ENCODE results near the gene PC.
A peak's percentile ranks its signal among the peaks of the same experiment; 100 is the strongest.

PC gene

DNA sequence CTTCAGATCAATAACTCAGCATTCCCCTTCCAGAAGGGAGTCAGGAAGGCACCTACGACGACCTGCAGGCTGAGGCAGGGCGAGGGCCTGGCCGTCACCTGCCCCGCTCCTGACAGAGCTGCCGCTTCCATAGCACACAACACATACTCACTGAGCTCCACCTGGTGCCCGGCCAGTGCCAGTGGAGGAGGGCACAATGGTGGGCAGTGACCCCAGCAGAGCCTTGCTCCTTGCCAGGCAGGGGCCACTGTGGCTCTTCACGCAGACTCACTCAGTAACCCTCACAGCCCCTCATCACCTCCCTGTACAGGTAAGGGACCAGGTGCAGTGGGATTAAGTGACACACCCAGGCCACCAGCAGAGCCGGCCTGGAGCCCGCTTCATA lies 76.7 kb downstream of the PC start:
- peaks cover 45% of the 10 kb centered on the region for H3K4me1 ChIP-seq
- no peak overlapping the region for H3K4me2 ChIP-seq (ENCODE audit: low read length)
- no peak overlapping the region for H2AFZ ChIP-seq
- peak overlapping the region; percentile 83 for H3K27ac ChIP-seq
- H3K79me2 ChIP-seq, result no peaks in the 10 kb centered on the region
- no peaks in the 10 kb centered on the region for H3K27me3 ChIP-seq (ENCODE audit: control insufficient read depth, insufficient read depth, low read length)
- H3K4me3 ChIP-seq (ENCODE audit: low read depth, low read length), result no peak overlapping the region
- H3K36me3 ChIP-seq (ENCODE audit: control insufficient read depth, insufficient read depth, low read length), result no peaks in the 10 kb centered on the region
- H3K9me3 ChIP-seq (ENCODE audit: control insufficient read depth, low read length), result no peaks in the 10 kb centered on the region
- H3K9ac ChIP-seq, result no peak overlapping the region
- TF ChIP-seq, protein P1, sequence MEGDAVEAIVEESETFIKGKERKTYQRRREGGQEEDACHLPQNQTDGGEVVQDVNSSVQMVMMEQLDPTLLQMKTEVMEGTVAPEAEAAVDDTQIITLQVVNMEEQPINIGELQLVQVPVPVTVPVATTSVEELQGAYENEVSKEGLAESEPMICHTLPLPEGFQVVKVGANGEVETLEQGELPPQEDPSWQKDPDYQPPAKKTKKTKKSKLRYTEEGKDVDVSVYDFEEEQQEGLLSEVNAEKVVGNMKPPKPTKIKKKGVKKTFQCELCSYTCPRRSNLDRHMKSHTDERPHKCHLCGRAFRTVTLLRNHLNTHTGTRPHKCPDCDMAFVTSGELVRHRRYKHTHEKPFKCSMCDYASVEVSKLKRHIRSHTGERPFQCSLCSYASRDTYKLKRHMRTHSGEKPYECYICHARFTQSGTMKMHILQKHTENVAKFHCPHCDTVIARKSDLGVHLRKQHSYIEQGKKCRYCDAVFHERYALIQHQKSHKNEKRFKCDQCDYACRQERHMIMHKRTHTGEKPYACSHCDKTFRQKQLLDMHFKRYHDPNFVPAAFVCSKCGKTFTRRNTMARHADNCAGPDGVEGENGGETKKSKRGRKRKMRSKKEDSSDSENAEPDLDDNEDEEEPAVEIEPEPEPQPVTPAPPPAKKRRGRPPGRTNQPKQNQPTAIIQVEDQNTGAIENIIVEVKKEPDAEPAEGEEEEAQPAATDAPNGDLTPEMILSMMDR (IDR thresholded peaks at IDR 0.05), result no peak

GRCh38 chr11:66880496-66881450 lies 77.4 kb downstream of the PC start:
- H3K4me1 ChIP-seq, result peaks cover 52% of the 10 kb centered on the region
- peak overlapping the region; percentile 11 for H3K4me2 ChIP-seq (ENCODE audit: low read length)
- TF ChIP-seq, protein P1 (IDR thresholded peaks at IDR 0.05), result no peak
- no peak overlapping the region for H3K4me3 ChIP-seq (ENCODE audit: low read depth, low read length)
- peak overlapping the region; percentile 83 for H3K27ac ChIP-seq
- no peak overlapping the region for H2AFZ ChIP-seq
- H3K79me2 ChIP-seq, result no peaks in the 10 kb centered on the region
- H3K27me3 ChIP-seq (ENCODE audit: control insufficient read depth, insufficient read depth, low read length), result no peaks in the 10 kb centered on the region
- no peak overlapping the region for H3K9ac ChIP-seq
- no peaks in the 10 kb centered on the region for H3K9me3 ChIP-seq (ENCODE audit: control insufficient read depth, low read length)
- H3K36me3 ChIP-seq (ENCODE audit: control insufficient read depth, insufficient read depth, low read length), result no peaks in the 10 kb centered on the region

GRCh38 chr11:66879999-66880398 lies 78.2 kb downstream of the PC start:
- Histone ChIP-seq H3K9ac (no peak overlapping the region), H3K27me3 (ENCODE audit: control insufficient read depth, insufficient read depth, low read length) (no peaks in the 10 kb centered on the region), H3K36me3 (ENCODE audit: control insufficient read depth, insufficient read depth, low read length) (no peaks in the 10 kb centered on the region), H3K4me1 (peaks cover 50% of the 10 kb centered on the region), H3K27ac (peak overlapping the region; percentile 83), H3K4me2 (ENCODE audit: low read length) (no peak overlapping the region), H3K79me2 (no peaks in the 10 kb centered on the region), H2AFZ (no peak overlapping the region), H3K4me3 (ENCODE audit: low read depth, low read length) (no peak overlapping the region), H3K9me3 (ENCODE audit: control insufficient read depth, low read length) (no peaks in the 10 kb centered on the region)
- TF ChIP-seq, protein P1 (IDR thresholded peaks at IDR 0.05), result no peak

DNA sequence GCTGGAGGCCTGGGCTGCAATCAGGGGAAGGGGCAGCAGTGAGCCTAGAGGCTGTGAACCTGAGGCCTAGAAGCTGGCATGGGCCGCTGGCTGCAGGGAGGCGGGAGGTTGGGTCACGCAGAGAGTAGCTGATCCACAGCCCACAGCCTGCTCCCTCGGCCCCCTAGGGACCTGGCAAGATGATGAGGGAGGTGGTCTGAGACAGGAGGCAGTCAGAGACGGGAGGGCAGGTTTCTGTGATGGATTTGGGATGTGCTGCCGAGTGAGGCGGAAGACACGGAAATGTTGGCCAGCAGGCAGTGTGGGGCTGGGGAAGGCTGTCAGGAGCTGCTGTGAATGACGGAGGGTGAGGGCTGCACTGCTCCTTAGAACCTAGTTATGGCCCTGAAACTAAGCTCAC lies 78.6 kb downstream of the PC start:
- Histone ChIP-seq H2AFZ (no peak overlapping the region), H3K9me3 (ENCODE audit: control insufficient read depth, low read length) (no peaks in the 10 kb centered on the region), H3K9ac (no peak overlapping the region), H3K79me2 (no peaks in the 10 kb centered on the region), H3K4me1 (peaks cover 50% of the 10 kb centered on the region), H3K36me3 (ENCODE audit: control insufficient read depth, insufficient read depth, low read length) (no peaks in the 10 kb centered on the region), H3K27ac (no peak overlapping the region), H3K4me3 (ENCODE audit: low read depth, low read length) (no peak overlapping the region), H3K27me3 (ENCODE audit: control insufficient read depth, insufficient read depth, low read length) (no peaks in the 10 kb centered on the region), H3K4me2 (ENCODE audit: low read length) (no peak overlapping the region)
- TF ChIP-seq, protein P1 (IDR thresholded peaks at IDR 0.05), result no peak

Measured in parathyroid adenoma (tissue), 2 donors.